ENCODE results near the gene STPG3. TPM values are rescaled to one million over a fixed set of nuclear protein-coding genes. Genes with fewer than 3 reads are reported as not detected.

Gene STPG3
- total and polyA plus RNA-seq, 2 of the 8 experiments (the other 6 are each of a cell fraction or from before 2014, with no cell fraction given), result not detected

DNA sequence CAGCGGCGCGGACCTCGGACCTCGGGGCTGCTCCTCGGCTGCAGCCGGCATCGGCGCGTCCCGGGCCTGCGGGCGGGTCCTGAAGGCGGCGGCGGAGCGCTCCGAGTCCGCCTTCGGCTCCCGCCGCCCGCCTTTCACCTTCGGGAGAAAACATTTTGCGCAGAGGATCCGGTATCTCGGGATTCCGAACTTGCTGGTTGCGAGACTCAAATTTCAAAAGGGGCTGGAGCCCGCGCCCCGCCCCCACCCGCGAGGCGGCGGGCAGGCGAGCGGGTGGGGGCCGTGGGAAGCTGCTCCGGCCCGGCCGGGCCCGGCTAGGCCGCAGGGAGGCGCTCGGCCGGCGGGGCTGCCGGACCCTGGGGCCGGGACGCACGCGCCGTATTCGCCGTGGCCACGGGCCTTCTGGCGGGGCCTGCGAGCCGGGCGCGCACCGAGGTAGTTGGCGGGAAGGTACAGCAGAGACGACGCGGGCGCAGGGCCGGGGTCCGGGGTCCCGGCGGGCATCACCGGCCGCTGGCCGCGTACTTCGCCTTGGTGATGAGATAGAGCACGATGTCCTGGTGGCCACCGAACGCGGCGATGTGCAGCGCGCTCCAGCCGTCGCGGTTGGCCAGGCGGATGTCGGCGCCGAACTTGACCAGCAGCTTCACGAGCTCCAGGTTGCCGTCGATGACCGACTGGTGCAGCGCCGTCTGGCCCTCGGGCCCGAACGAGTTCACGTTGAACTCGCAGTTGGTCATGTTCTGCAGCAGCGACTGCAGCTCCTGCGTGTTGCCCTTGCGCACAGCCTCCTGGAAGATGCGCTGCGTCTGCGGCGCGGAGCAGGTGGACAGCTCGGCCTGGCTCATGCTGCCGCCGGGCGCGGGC, 50.2 kb downstream of the STPG3 start (continued):
- TF ChIP-seq, protein P1, sequence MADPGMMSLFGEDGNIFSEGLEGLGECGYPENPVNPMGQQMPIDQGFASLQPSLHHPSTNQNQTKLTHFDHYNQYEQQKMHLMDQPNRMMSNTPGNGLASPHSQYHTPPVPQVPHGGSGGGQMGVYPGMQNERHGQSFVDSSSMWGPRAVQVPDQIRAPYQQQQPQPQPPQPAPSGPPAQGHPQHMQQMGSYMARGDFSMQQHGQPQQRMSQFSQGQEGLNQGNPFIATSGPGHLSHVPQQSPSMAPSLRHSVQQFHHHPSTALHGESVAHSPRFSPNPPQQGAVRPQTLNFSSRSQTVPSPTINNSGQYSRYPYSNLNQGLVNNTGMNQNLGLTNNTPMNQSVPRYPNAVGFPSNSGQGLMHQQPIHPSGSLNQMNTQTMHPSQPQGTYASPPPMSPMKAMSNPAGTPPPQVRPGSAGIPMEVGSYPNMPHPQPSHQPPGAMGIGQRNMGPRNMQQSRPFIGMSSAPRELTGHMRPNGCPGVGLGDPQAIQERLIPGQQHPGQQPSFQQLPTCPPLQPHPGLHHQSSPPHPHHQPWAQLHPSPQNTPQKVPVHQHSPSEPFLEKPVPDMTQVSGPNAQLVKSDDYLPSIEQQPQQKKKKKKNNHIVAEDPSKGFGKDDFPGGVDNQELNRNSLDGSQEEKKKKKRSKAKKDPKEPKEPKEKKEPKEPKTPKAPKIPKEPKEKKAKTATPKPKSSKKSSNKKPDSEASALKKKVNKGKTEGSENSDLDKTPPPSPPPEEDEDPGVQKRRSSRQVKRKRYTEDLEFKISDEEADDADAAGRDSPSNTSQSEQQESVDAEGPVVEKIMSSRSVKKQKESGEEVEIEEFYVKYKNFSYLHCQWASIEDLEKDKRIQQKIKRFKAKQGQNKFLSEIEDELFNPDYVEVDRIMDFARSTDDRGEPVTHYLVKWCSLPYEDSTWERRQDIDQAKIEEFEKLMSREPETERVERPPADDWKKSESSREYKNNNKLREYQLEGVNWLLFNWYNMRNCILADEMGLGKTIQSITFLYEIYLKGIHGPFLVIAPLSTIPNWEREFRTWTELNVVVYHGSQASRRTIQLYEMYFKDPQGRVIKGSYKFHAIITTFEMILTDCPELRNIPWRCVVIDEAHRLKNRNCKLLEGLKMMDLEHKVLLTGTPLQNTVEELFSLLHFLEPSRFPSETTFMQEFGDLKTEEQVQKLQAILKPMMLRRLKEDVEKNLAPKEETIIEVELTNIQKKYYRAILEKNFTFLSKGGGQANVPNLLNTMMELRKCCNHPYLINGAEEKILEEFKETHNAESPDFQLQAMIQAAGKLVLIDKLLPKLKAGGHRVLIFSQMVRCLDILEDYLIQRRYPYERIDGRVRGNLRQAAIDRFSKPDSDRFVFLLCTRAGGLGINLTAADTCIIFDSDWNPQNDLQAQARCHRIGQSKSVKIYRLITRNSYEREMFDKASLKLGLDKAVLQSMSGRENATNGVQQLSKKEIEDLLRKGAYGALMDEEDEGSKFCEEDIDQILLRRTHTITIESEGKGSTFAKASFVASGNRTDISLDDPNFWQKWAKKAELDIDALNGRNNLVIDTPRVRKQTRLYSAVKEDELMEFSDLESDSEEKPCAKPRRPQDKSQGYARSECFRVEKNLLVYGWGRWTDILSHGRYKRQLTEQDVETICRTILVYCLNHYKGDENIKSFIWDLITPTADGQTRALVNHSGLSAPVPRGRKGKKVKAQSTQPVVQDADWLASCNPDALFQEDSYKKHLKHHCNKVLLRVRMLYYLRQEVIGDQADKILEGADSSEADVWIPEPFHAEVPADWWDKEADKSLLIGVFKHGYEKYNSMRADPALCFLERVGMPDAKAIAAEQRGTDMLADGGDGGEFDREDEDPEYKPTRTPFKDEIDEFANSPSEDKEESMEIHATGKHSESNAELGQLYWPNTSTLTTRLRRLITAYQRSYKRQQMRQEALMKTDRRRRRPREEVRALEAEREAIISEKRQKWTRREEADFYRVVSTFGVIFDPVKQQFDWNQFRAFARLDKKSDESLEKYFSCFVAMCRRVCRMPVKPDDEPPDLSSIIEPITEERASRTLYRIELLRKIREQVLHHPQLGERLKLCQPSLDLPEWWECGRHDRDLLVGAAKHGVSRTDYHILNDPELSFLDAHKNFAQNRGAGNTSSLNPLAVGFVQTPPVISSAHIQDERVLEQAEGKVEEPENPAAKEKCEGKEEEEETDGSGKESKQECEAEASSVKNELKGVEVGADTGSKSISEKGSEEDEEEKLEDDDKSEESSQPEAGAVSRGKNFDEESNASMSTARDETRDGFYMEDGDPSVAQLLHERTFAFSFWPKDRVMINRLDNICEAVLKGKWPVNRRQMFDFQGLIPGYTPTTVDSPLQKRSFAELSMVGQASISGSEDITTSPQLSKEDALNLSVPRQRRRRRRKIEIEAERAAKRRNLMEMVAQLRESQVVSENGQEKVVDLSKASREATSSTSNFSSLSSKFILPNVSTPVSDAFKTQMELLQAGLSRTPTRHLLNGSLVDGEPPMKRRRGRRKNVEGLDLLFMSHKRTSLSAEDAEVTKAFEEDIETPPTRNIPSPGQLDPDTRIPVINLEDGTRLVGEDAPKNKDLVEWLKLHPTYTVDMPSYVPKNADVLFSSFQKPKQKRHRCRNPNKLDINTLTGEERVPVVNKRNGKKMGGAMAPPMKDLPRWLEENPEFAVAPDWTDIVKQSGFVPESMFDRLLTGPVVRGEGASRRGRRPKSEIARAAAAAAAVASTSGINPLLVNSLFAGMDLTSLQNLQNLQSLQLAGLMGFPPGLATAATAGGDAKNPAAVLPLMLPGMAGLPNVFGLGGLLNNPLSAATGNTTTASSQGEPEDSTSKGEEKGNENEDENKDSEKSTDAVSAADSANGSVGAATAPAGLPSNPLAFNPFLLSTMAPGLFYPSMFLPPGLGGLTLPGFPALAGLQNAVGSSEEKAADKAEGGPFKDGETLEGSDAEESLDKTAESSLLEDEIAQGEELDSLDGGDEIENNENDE (IDR thresholded peaks at IDR 0.05; ENCODE audit: insufficient replicate concordance, low read length), result no peak
- TF ChIP-seq TAF7 (optimal IDR thresholded peaks at IDR 0.05; ENCODE audit: borderline replicate concordance, low read depth, low read length) (peak; percentile 9), CBX8 (IDR thresholded peaks at IDR 0.05; ENCODE audit: borderline replicate concordance, low read depth, low read length) (no peak), BRCA1 (IDR thresholded peaks at IDR 0.05; ENCODE audit: low read depth, low read length) (no peak), SP4 (IDR thresholded peaks at IDR 0.05; ENCODE audit: low read length) (no peak), MAFK (IDR thresholded peaks at IDR 0.05; ENCODE audit: low read depth, low read length) (no peak), BACH1 (IDR thresholded peaks at IDR 0.05; ENCODE audit: low read length) (peak; percentile 77), TBP (IDR thresholded peaks at IDR 0.05; ENCODE audit: low read depth, low read length) (no peak), ZNF274 (IDR thresholded peaks at IDR 0.05; ENCODE audit: borderline replicate concordance, extremely low read depth, low read length) (no peak)
- TF ChIP-seq, protein P2, sequence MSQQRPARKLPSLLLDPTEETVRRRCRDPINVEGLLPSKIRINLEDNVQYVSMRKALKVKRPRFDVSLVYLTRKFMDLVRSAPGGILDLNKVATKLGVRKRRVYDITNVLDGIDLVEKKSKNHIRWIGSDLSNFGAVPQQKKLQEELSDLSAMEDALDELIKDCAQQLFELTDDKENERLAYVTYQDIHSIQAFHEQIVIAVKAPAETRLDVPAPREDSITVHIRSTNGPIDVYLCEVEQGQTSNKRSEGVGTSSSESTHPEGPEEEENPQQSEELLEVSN (IDR thresholded peaks at IDR 0.05), result peak; percentile 95

Measured in H1 (cell line).